Upper lobe of left lung (tissue), 4 donors: ENCODE data around the gene PAPSS1.

Experiments used
- CTCF ChIP-seq, 6 experiments: fragments of 450-650 bp in 4 of 6; fragments of 200-600 bp in 2 of 6; sonication (generic) in 2 of 6; IDR thresholded peaks; one replicate each; pipeline ENCODE4 v1.5.1; 2016 to 2019; ENCODE audit warnings: antibody characterized with exemption in 6 of 6
- POLR2A ChIP-seq, 4 donors: fragments of 450-650 bp; IDR thresholded peaks; one replicate each; pipeline ENCODE4 v1.5.1; 2016 to 2017; ENCODE audit warnings: antibody characterized with exemption in 4 of 4, mild to moderate bottlenecking in 2 of 4

- TF ChIP-seq CTCF (IDR thresholded peaks at IDR 0.05) (no peak), POLR2A (IDR thresholded peaks at IDR 0.05) (no peak)
Observed at GRCh38 chr4:107688421-107688820, 31.6 kb downstream of the PAPSS1 start.
